WTC11 (cell line): ENCODE measurements around the gene ALMS1. TPM values are rescaled to one million over a fixed set of nuclear protein-coding genes. Genes with fewer than 3 reads are reported as not detected.

Source experiments
- ATAC-seq: fragments of 200-7000 bp; cut with Tn5 transposase; 2 replicates; pipeline ENCODE4 v1.10.0; 2021; ENCODE audit warnings: mild to moderate bottlenecking, moderate library complexity
- CTCF ChIA-PET: fragments of 300-600 bp; sonication (Branson Sonifier 250); formaldehyde crosslinking; loops from one replicate; lab custom pipeline; 2021; ENCODE audit warnings: antibody characterized with exemption; lab: Charles Lee
- POLR2A ChIA-PET: fragments of 350-600 bp; sonication (Branson Sonifier 250); formaldehyde crosslinking; loops from one replicate; lab custom pipeline; 2021; ENCODE audit warnings: antibody characterized with exemption; lab: Charles Lee
- DNase-seq: peaks from one replicate; pipeline ENCODE4 v3.0.0; 2021; ENCODE audit warnings: low spot score
- H3K27ac Mint-ChIP-seq: 2 replicates; pipeline ENCODE4 v1.8.0; 2021; ENCODE audit warnings: mixed read lengths
- H3K27me3 Mint-ChIP-seq: 2 replicates; pipeline ENCODE4 v1.8.0; 2021; ENCODE audit warnings: low read depth, mild to moderate bottlenecking, moderate library complexity, mixed read lengths
- H3K36me3 Mint-ChIP-seq: 2 replicates; pipeline ENCODE4 v1.8.0; 2021; ENCODE audit warnings: mixed read lengths
- H3K4me1 Mint-ChIP-seq: 2 replicates; pipeline ENCODE4 v1.8.0; 2022; ENCODE audit warnings: mixed read lengths
- H3K4me3 Mint-ChIP-seq: 2 replicates; pipeline ENCODE4 v1.8.0; 2021; ENCODE audit warnings: mild to moderate bottlenecking, moderate library complexity, mixed read lengths
- H3K9me3 Mint-ChIP-seq: 2 replicates; pipeline ENCODE4 v1.8.0; 2021; ENCODE audit warnings: mixed read lengths
- CBFB ChIP-seq: sonication (generic); formaldehyde crosslinking; IDR thresholded peaks from 2 replicates; pipeline ENCODE4 v1.8.1; 2022; ENCODE audit warnings: mild to moderate bottlenecking, low read depth, missing genetic modification reagents
- ELF4 ChIP-seq: sonication (generic); formaldehyde crosslinking; IDR thresholded peaks from 2 replicates; pipeline ENCODE4 v1.8.1; 2022; ENCODE audit warnings: low read depth, mild to moderate bottlenecking, moderate library complexity, missing genetic modification reagents
- GTF2I ChIP-seq: fragments of 250-450 bp; sonication (Bioruptor Pico); conservative IDR thresholded peaks from 2 replicates; pipeline ENCODE4 v1.4.0; 2021; ENCODE audit warnings: mild to moderate bottlenecking
- JUN ChIP-seq: sonication (generic); formaldehyde crosslinking; IDR thresholded peaks from 2 replicates; pipeline ENCODE4 v1.8.0; 2023; ENCODE audit warnings: mild to moderate bottlenecking, missing genetic modification reagents
- NFE2L1 ChIP-seq: sonication (generic); formaldehyde crosslinking; IDR thresholded peaks from 2 replicates; pipeline ENCODE4 v1.8.1; 2023; ENCODE audit warnings: missing genetic modification reagents
- TEAD4 ChIP-seq: sonication (generic); formaldehyde crosslinking; IDR thresholded peaks from 2 replicates; pipeline ENCODE4 v1.8.0; 2022; ENCODE audit warnings: mild to moderate bottlenecking, missing genetic modification reagents
- ZNF121 ChIP-seq: sonication (generic); formaldehyde crosslinking; IDR thresholded peaks from 2 replicates; pipeline ENCODE4 v1.8.0; 2023; ENCODE audit warnings: missing genetic modification reagents
- ZNF138 ChIP-seq: sonication (generic); formaldehyde crosslinking; conservative IDR thresholded peaks from 2 replicates; pipeline ENCODE4 v1.8.1; 2022; ENCODE audit warnings: mild to moderate bottlenecking, moderate library complexity, missing genetic modification reagents
- ZNF232 ChIP-seq: sonication (generic); formaldehyde crosslinking; IDR thresholded peaks from 2 replicates; pipeline ENCODE4 v1.8.0; 2022; ENCODE audit warnings: mild to moderate bottlenecking, missing genetic modification reagents
- ZNF263 ChIP-seq: sonication (generic); formaldehyde crosslinking; IDR thresholded peaks from 2 replicates; pipeline ENCODE4 v1.8.1; 2022; ENCODE audit warnings: low read depth, mild to moderate bottlenecking, moderate library complexity, missing genetic modification reagents
- ZNF281 ChIP-seq: sonication (generic); formaldehyde crosslinking; IDR thresholded peaks from 2 replicates; pipeline ENCODE4 v1.8.0; 2023; ENCODE audit warnings: mild to moderate bottlenecking, missing genetic modification reagents
- ZNF416 ChIP-seq: fragments of 250-450 bp; sonication (Bioruptor Pico); IDR thresholded peaks from 2 replicates; pipeline ENCODE4 v1.9.0; 2021; ENCODE audit warnings: mild to moderate bottlenecking, inconsistent platforms
- total RNA-seq: library from RNA; stranded (reverse); gene quantifications from 3 replicates; pipeline ENCODE4 v1.2.3, GENCODE V29; 2021
- TF ChIP-seq, protein P1 (sequence below): sonication (generic); formaldehyde crosslinking; IDR thresholded peaks from 2 replicates; pipeline ENCODE4 v1.8.0; 2022; ENCODE audit warnings: missing genetic modification reagents
- TF ChIP-seq, protein P2 (sequence below): sonication (generic); formaldehyde crosslinking; IDR thresholded peaks from 2 replicates; pipeline ENCODE4 v1.8.0; 2022; ENCODE audit warnings: mild to moderate bottlenecking, missing genetic modification reagents
- TF ChIP-seq, protein P3 (sequence below): sonication (generic); formaldehyde crosslinking; IDR thresholded peaks from 2 replicates; pipeline ENCODE4 v1.8.1; 2022; ENCODE audit warnings: mild to moderate bottlenecking, moderate library complexity, missing genetic modification reagents
- TF ChIP-seq, protein P4 (sequence below): sonication (generic); formaldehyde crosslinking; IDR thresholded peaks from 2 replicates; pipeline ENCODE4 v1.8.1; 2023; ENCODE audit warnings: mild to moderate bottlenecking, missing genetic modification reagents, moderate library complexity
- TF ChIP-seq, protein P5 (sequence below): sonication (generic); formaldehyde crosslinking; IDR thresholded peaks from 2 replicates; pipeline ENCODE4 v1.8.1; 2023; ENCODE audit warnings: mild to moderate bottlenecking, missing genetic modification reagents

The ALMS1 gene
- total RNA-seq, 1 experiment from 2014 or later: 37.3 TPM

- POLR2A ChIA-PET: no interaction called here
- H3K4me3 Mint-ChIP-seq: no peak overlapping the region
- ATAC-seq (no peak; the same call in 1 of the 2 replicates), DNase-seq (no peak)
- CTCF ChIA-PET: interaction anchor here (1.0 kb wide), 1 partner anchor 9 kb away, joined by 3 read pairs; no protein-coding TSS in a partner anchor
- no peaks in the 10 kb centered on the region; the same call in 1 of the 2 replicates for H3K27me3 Mint-ChIP-seq
- no peaks in the 10 kb centered on the region for H3K9me3 Mint-ChIP-seq
- H3K27ac Mint-ChIP-seq: no peak overlapping the region
- no peaks in the 10 kb centered on the region for H3K4me1 Mint-ChIP-seq
- TF ChIP-seq ZNF232 (CRISPR knock-in tag) (no peak), ZNF416 (no peak)
- H3K36me3 Mint-ChIP-seq: no peaks in the 10 kb centered on the region
Observed at GRCh38 chr2:73611193-73611592, 225.6 kb downstream of the ALMS1 start.

GRCh38 chr2:73611867-73612266 is 226.2 kb downstream of the ALMS1 start:
- POLR2A ChIA-PET: no interaction called here
- Mint-ChIP-seq H3K4me1 (no peaks in the 10 kb centered on the region), H3K27ac (no peak overlapping the region), H3K27me3 (no peaks in the 10 kb centered on the region; the same call in 1 of the 2 replicates), H3K4me3 (no peak overlapping the region), H3K36me3 (no peaks in the 10 kb centered on the region)
- DNase-seq (no peak), ATAC-seq (no peak)
- CTCF ChIA-PET: no interaction called here
- TF ChIP-seq, protein P1, sequence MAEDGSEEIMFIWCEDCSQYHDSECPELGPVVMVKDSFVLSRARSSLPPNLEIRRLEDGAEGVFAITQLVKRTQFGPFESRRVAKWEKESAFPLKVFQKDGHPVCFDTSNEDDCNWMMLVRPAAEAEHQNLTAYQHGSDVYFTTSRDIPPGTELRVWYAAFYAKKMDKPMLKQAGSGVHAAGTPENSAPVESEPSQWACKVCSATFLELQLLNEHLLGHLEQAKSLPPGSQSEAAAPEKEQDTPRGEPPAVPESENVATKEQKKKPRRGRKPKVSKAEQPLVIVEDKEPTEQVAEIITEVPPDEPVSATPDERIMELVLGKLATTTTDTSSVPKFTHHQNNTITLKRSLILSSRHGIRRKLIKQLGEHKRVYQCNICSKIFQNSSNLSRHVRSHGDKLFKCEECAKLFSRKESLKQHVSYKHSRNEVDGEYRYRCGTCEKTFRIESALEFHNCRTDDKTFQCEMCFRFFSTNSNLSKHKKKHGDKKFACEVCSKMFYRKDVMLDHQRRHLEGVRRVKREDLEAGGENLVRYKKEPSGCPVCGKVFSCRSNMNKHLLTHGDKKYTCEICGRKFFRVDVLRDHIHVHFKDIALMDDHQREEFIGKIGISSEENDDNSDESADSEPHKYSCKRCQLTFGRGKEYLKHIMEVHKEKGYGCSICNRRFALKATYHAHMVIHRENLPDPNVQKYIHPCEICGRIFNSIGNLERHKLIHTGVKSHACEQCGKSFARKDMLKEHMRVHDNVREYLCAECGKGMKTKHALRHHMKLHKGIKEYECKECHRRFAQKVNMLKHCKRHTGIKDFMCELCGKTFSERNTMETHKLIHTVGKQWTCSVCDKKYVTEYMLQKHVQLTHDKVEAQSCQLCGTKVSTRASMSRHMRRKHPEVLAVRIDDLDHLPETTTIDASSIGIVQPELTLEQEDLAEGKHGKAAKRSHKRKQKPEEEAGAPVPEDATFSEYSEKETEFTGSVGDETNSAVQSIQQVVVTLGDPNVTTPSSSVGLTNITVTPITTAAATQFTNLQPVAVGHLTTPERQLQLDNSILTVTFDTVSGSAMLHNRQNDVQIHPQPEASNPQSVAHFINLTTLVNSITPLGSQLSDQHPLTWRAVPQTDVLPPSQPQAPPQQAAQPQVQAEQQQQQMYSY (CRISPR knock-in tag): no peak
- TF ChIP-seq, protein P2, sequence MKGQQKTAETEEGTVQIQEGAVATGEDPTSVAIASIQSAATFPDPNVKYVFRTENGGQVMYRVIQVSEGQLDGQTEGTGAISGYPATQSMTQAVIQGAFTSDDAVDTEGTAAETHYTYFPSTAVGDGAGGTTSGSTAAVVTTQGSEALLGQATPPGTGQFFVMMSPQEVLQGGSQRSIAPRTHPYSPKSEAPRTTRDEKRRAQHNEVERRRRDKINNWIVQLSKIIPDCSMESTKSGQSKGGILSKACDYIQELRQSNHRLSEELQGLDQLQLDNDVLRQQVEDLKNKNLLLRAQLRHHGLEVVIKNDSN (CRISPR knock-in tag): no peak
- TF ChIP-seq ZNF138 (CRISPR knock-in tag) (no peak), CBFB (CRISPR knock-in tag) (no peak), ZNF263 (CRISPR knock-in tag) (no peak), ZNF416 (no peak), TEAD4 (no peak), ELF4 (CRISPR knock-in tag) (no peak)
- TF ChIP-seq, all 79 proteins: peak for 0
- no peaks in the 10 kb centered on the region for H3K9me3 Mint-ChIP-seq

GRCh38 chr2:73614105-73614504 is 228.5 kb downstream of the ALMS1 start:
- ChIA-PET POLR2A (no interaction called here), CTCF (interaction anchor here (1.4 kb wide), 1 partner anchor 66 kb away, joined by 4 read pairs; no protein-coding TSS in a partner anchor)
- Mint-ChIP-seq H3K27me3 (no peaks in the 10 kb centered on the region; the same call in 1 of the 2 replicates), H3K4me1 (no peaks in the 10 kb centered on the region), H3K9me3 (no peaks in the 10 kb centered on the region), H3K27ac (no peak overlapping the region), H3K36me3 (no peaks in the 10 kb centered on the region), H3K4me3 (no peak overlapping the region)
- ATAC-seq: no peak
- TF ChIP-seq ZNF263 (CRISPR knock-in tag) (no peak), JUN (CRISPR knock-in tag) (no peak), ZNF121 (no peak), GTF2I (no peak), NFE2L1 (CRISPR knock-in tag) (no peak), ZNF281 (no peak)
- TF ChIP-seq, protein P3, sequence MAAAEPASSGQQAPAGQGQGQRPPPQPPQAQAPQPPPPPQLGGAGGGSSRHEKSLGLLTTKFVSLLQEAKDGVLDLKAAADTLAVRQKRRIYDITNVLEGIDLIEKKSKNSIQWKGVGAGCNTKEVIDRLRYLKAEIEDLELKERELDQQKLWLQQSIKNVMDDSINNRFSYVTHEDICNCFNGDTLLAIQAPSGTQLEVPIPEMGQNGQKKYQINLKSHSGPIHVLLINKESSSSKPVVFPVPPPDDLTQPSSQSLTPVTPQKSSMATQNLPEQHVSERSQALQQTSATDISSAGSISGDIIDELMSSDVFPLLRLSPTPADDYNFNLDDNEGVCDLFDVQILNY (CRISPR knock-in tag): no peak
- TF ChIP-seq, protein P4, sequence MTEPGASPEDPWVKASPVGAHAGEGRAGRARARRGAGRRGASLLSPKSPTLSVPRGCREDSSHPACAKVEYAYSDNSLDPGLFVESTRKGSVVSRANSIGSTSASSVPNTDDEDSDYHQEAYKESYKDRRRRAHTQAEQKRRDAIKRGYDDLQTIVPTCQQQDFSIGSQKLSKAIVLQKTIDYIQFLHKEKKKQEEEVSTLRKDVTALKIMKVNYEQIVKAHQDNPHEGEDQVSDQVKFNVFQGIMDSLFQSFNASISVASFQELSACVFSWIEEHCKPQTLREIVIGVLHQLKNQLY (CRISPR knock-in tag): no peak
- TF ChIP-seq, protein P5, sequence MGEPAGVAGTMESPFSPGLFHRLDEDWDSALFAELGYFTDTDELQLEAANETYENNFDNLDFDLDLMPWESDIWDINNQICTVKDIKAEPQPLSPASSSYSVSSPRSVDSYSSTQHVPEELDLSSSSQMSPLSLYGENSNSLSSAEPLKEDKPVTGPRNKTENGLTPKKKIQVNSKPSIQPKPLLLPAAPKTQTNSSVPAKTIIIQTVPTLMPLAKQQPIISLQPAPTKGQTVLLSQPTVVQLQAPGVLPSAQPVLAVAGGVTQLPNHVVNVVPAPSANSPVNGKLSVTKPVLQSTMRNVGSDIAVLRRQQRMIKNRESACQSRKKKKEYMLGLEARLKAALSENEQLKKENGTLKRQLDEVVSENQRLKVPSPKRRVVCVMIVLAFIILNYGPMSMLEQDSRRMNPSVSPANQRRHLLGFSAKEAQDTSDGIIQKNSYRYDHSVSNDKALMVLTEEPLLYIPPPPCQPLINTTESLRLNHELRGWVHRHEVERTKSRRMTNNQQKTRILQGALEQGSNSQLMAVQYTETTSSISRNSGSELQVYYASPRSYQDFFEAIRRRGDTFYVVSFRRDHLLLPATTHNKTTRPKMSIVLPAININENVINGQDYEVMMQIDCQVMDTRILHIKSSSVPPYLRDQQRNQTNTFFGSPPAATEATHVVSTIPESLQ (CRISPR knock-in tag): no peak
- DNase-seq: no peak
